Peyer's patch (tissue), 4 donors: ENCODE data around the gene MYOF. TPM values are rescaled to one million over a fixed set of nuclear protein-coding genes. Genes with fewer than 3 reads are reported as not detected.

Source experiments
- DNase-seq, 3 donors: peaks; one replicate each; pipeline ENCODE4 v3.0.0-alpha.2; 2017 to 2019
- H3K27ac ChIP-seq, 4 donors: fragments of 200-600 bp; sonication (generic); one replicate each; pipeline ENCODE4 v1.5.1; 2016 to 2019
- H3K27me3 ChIP-seq, 2 donors: fragments of 200-600 bp; sonication (generic); one replicate each; pipeline ENCODE4 v1.5.1; 2019
- H3K36me3 ChIP-seq, 3 donors: fragments of 200-600 bp; sonication (generic); one replicate each; pipeline ENCODE4 v1.5.1; 2016 to 2019
- H3K4me1 ChIP-seq, 4 donors: fragments of 200-600 bp; sonication (generic); one replicate each; pipeline ENCODE4 v1.5.1; 2016 to 2019
- H3K4me3 ChIP-seq, 4 donors: fragments of 200-600 bp; sonication (generic); 1 replicate in 3 of 4; 2 replicates in 1 of 4; pipeline ENCODE4 v1.5.1; 2016 to 2019; ENCODE audit warnings: mild to moderate bottlenecking in 1 of 4
- H3K9me3 ChIP-seq, 4 donors: fragments of 200-600 bp; sonication (generic); one replicate each; pipeline ENCODE4 v1.5.1; 2016 to 2019; ENCODE audit warnings: mild to moderate bottlenecking in 1 of 4
- CTCF ChIP-seq, 6 experiments: fragments of 450-650 bp in 4 of 6; fragments of 200-600 bp in 2 of 6; sonication (generic) in 1 of 6; IDR thresholded peaks; one replicate each; pipeline ENCODE4 v1.5.1; 2017 to 2019; ENCODE audit warnings: antibody characterized with exemption in 6 of 6, mild to moderate bottlenecking in 3 of 6, moderate library complexity in 1 of 6
- POLR2A ChIP-seq, 2 donors: fragments of 450-650 bp; IDR thresholded peaks; one replicate each; pipeline ENCODE4 v1.5.1; 2017; ENCODE audit warnings: antibody characterized with exemption in 2 of 2, mild to moderate bottlenecking in 2 of 2, moderate library complexity in 2 of 2
- total RNA-seq, 4 donors: library from RNA; depleted of rRNA; stranded (reverse); fragments of >200 nt; gene quantifications; one replicate each; pipeline ENCODE4 v1.1.0, GENCODE V29; 2016

Gene MYOF
- total RNA-seq, 4 donors from 2014 or later: 15.1 to 52.8 (median 24.4) TPM

GRCh38 chr10:93478873-93479272 is 3.3 kb downstream of the MYOF start:
- H3K36me3 ChIP-seq: no peaks in the 10 kb centered on the region
- no peaks in the 10 kb centered on the region for H3K9me3 ChIP-seq
- peaks cover 0 to 14% (median 0%) of the 10 kb centered on the region in 4 donors for H3K4me1 ChIP-seq
- no peak overlapping the region for H3K27ac ChIP-seq
- DNase-seq: no peak
- no peak for TF ChIP-seq POLR2A (IDR thresholded peaks at IDR 0.05)
- TF ChIP-seq CTCF (IDR thresholded peaks at IDR 0.05): no peak
- H3K4me3 ChIP-seq: no peak overlapping the region
- no peaks in the 10 kb centered on the region for H3K27me3 ChIP-seq

GRCh38 chr10:93476756-93477155 is 5.4 kb downstream of the MYOF start:
- no peak for DNase-seq
- Histone ChIP-seq H3K27me3 (no peaks in the 10 kb centered on the region), H3K4me1 (peaks cover 0 to 30% (median 0%) of the 10 kb centered on the region in 4 donors), H3K27ac (no peak overlapping the region), H3K9me3 (no peaks in the 10 kb centered on the region), H3K4me3 (no peak overlapping the region), H3K36me3 (no peaks in the 10 kb centered on the region)
- TF ChIP-seq CTCF (IDR thresholded peaks at IDR 0.05): no peak
- no peak for TF ChIP-seq POLR2A (IDR thresholded peaks at IDR 0.05)

GRCh38 chr10:93475871-93476270 is 6.3 kb downstream of the MYOF start:
- Histone ChIP-seq H3K27ac (peak overlapping the region in 2 of 4 donors; percentile 36 to 43), H3K4me1 (peaks cover 0 to 35% (median 0%) of the 10 kb centered on the region in 4 donors)

GRCh38 chr10:93475227-93475626 is 6.9 kb downstream of the MYOF start:
- no peaks in the 10 kb centered on the region for H3K36me3 ChIP-seq
- H3K27ac ChIP-seq: peak overlapping the region in 2 of 4 donors; percentile 36 to 43
- no peak for TF ChIP-seq POLR2A (IDR thresholded peaks at IDR 0.05)
- H3K27me3 ChIP-seq: no peaks in the 10 kb centered on the region
- no peak overlapping the region for H3K4me3 ChIP-seq
- H3K4me1 ChIP-seq: peaks cover 0 to 41% (median 0%) of the 10 kb centered on the region in 4 donors
- DNase-seq: no peak
- H3K9me3 ChIP-seq: no peaks in the 10 kb centered on the region

More at GRCh38 chr10:93475871-93476270, 6.3 kb downstream of the MYOF start:
- TF ChIP-seq CTCF (IDR thresholded peaks at IDR 0.05): no peak
- no peak for TF ChIP-seq POLR2A (IDR thresholded peaks at IDR 0.05)
- no peak overlapping the region for H3K4me3 ChIP-seq
- no peaks in the 10 kb centered on the region for H3K9me3 ChIP-seq
- DNase-seq: no peak
- no peaks in the 10 kb centered on the region for H3K27me3 ChIP-seq
- no peaks in the 10 kb centered on the region for H3K36me3 ChIP-seq

- TF ChIP-seq POLR2A (IDR thresholded peaks at IDR 0.05): no peak
- TF ChIP-seq CTCF (IDR thresholded peaks at IDR 0.05): no peak
- no peaks in the 10 kb centered on the region for H3K27me3 ChIP-seq
- H3K4me1 ChIP-seq: peaks cover 0 to 41% (median 0%) of the 10 kb centered on the region in 4 donors
- H3K9me3 ChIP-seq: no peaks in the 10 kb centered on the region
- peak overlapping the region in 1 of 4 donors; percentile 22 for H3K27ac ChIP-seq
- DNase-seq: no peak
- no peaks in the 10 kb centered on the region for H3K36me3 ChIP-seq
- no peak overlapping the region for H3K4me3 ChIP-seq
These were observed 8.2 kb downstream of the MYOF start for GRCh38 chr10:93473804-93474472.

GRCh38 chr10:93473161-93473560 is 9.0 kb downstream of the MYOF start:
- H3K9me3 ChIP-seq: no peaks in the 10 kb centered on the region
- peaks cover 0 to 41% (median 0%) of the 10 kb centered on the region in 4 donors for H3K4me1 ChIP-seq
- no peak for TF ChIP-seq POLR2A (IDR thresholded peaks at IDR 0.05)
- TF ChIP-seq CTCF (IDR thresholded peaks at IDR 0.05): no peak
- H3K4me3 ChIP-seq: no peak overlapping the region
- no peak overlapping the region for H3K27ac ChIP-seq
- no peaks in the 10 kb centered on the region for H3K27me3 ChIP-seq
- DNase-seq: no peak
- no peaks in the 10 kb centered on the region for H3K36me3 ChIP-seq
